Renal pelvis (tissue), 12 donors: ENCODE results near the gene VASH2. TPM values are rescaled to one million over a fixed set of nuclear protein-coding genes. Genes with fewer than 3 reads are reported as not detected.
A peak's percentile ranks its signal among the peaks of the same experiment; 100 is the strongest.
"Not testable (repeated sequence)": the region's sequence is repeated elsewhere in the genome, so short reads cannot be mapped to it uniquely, and the experiment has no call there.

Experiments used
- DNase-seq: peaks from one replicate; pipeline ENCODE4 v3.0.0-alpha.2; 2013
- long read RNA-seq, 16 experiments: transcript quantifications; one replicate each; lab custom pipeline, GENCODE V29; 2026
- polyA plus RNA-seq, 3 donors: library from polyadenylated mRNA; unstranded; fragments of 120-200 nt; gene quantifications; one replicate each; pipeline ENCODE4 v1.2.1, GENCODE V29; 2013; ENCODE audit not compliant: insufficient read length in 3 of 3

The VASH2 gene
- 10 to 100 TPM; 19.2 to 22.2 (median 21.5) TPM for polyA plus RNA-seq
- long read RNA-seq, donor 1, partial matches to known transcripts = 0 of 2 reads
- long read RNA-seq, donor 1, other reads (novel, unspliced or antisense) = 0 of 2 reads
- long read RNA-seq, donor 2, partial matches to known transcripts = 5 of 5 reads
- long read RNA-seq, donor 2, other reads (novel, unspliced or antisense) = 0 of 5 reads
- long read RNA-seq, donor 3, partial matches to known transcripts = 0 of 1 reads
- long read RNA-seq, donor 3, other reads (novel, unspliced or antisense) = 0 of 1 reads
- long read RNA-seq, donor 4 = 0 reads
- long read RNA-seq, donor 5 = 0 reads
- long read RNA-seq, donor 6, partial matches to known transcripts = 0 of 7 reads
- long read RNA-seq, donor 6, other reads (novel, unspliced or antisense) = 5 of 7 reads
- long read RNA-seq, donor 7, partial matches to known transcripts = 14 of 14 reads
- long read RNA-seq, donor 7, other reads (novel, unspliced or antisense) = 0 of 14 reads
- long read RNA-seq, donor 8, partial matches to known transcripts = 0 of 6 reads
- long read RNA-seq, donor 8, other reads (novel, unspliced or antisense) = 6 of 6 reads
- long read RNA-seq, donor 9, partial matches to known transcripts = 0 of 1 reads
- long read RNA-seq, donor 9, other reads (novel, unspliced or antisense) = 0 of 1 reads
- long read RNA-seq, donor 10, partial matches to known transcripts = 0 of 2 reads
- long read RNA-seq, donor 10, other reads (novel, unspliced or antisense) = 0 of 2 reads
- long read RNA-seq, donor 11, partial matches to known transcripts = 8 of 9 reads
- long read RNA-seq, donor 11, other reads (novel, unspliced or antisense) = 0 of 9 reads
- long read RNA-seq, donor 12, partial matches to known transcripts = 5 of 6 reads
- long read RNA-seq, donor 12, other reads (novel, unspliced or antisense) = 0 of 6 reads
- long read RNA-seq, donor 13 = 0 reads
- long read RNA-seq, donor 14 = 0 reads
- long read RNA-seq, donor 15 = 0 reads
- long read RNA-seq, donor 16 = 0 reads

DNA sequence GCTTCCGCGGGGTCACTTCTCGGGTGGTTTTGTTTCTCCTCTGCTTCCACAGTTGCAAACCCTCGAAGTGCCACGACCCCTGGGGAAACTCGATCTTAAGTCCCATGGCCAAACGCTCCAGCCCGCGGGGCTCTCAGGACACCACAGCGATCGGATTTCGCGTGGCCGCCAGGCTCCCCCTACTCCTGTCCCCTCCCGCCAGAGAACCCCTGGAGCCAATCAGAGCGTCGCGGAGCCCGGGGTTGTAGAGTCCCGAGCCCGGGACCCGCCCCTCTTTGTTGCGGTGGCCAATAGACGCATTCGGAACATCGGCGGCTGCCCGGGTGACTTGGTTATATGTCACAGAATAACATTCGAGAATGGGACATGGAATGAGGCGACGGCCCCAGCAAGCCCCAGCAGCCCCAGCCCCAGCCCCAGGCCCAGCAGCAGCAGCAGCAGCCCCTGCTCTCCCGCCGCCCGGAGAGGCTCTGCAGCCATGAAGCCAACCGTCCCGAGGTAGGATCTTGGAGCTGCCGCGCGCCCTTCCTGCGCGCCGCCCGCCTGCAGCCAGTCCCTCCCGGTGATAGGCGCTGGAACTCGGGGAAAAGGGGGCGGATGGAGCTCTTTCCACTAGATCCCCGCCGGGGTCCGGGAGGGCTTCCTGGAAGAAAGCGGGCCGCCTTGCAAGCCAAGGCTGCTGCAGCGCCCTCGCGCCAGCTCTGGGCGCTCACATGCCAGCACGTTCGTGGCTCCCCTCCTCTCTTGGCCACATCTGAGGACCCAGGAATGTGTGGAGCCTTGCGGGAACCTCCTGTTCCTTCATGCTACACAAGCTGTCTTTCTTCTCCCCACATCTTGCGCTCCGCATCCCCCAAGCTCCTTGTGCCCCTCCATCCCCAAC is at the start of gene VASH2:
TSS of gene VASH2 (plus strand) at position 299 of the 883 bp plus-strand sequence. CDS start 1,002 bp downstream, outside the sequence.
- DNase-seq = peak; percentile 94

DNA sequence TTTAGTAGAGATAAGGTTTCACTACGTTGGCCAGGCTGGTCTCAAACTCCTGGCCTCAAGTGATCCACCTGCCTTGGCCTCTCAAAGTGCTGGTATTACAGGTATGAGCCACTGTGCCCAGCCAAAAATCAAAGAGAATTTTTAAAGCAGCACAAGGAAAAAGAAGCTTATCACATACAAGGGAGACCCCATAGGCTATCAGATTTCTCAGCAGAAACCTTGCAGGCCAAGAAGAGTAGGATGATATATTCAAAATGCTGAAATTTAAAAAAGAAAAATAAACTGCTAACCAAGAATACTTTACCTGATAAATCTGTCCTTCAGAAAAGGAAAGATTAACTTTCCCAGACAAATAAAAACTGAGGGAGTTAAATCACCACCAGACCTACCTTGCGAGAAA is 49.1 kb upstream of the VASH2 start:
- no peak for DNase-seq

DNA sequence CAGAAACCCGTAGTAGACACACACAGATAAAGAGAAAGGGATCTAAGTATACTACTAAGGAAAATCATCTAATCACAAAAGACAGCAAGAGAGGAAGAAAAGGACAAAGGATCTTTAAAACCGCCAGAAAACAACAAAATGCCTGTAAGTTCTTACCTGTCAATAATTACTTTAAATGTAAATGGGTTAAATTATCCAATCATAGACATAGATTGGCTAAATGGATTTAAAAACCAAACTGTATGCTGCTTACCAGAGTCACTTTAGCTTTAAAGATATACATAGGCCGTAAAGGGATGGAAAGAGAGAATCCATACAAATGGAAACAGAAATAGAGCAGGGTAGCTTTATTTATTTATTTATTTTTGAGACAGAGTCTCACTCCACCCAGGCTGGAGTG is 48.3 kb upstream of the VASH2 start:
- DNase-seq = no peak

DNA sequence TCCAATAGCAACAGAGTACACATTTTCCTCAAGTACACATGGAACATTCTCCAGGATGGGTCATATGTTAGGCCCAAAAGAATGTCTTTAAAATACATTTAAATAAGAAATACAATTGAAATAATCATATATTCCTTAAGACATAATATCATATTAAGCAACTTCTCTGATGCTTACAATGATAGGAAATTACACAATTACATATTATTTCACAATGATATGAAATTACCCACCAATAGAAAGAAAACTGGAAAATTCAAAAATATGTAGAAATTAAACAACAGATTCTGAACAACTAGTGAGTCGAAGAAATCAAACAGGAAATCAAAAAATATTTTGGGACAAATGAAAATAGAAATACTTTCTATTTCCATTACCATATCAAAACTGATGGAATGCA is 46.7 kb upstream of the VASH2 start:
- no peak for DNase-seq

DNA sequence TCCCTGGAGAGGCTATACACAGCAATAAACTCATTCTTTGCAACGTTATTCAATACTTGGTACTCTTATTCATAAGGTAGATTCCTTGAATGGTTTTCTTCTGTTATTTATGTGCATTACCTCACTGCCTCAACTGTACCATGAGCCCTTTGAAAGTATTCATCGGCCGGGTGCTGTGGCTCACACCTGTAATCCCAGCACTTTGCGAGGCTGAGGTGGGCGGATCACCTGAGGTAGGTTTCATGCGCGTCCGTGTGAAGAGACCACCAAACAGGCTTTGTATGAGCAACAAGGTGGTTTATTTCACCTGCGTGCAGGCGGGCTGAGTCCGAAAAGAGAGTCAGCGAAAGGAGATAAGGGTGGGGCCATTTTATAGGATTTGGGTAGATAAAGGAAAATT is 42.3 kb upstream of the VASH2 start:
- DNase-seq = not testable (repeated sequence)

DNA sequence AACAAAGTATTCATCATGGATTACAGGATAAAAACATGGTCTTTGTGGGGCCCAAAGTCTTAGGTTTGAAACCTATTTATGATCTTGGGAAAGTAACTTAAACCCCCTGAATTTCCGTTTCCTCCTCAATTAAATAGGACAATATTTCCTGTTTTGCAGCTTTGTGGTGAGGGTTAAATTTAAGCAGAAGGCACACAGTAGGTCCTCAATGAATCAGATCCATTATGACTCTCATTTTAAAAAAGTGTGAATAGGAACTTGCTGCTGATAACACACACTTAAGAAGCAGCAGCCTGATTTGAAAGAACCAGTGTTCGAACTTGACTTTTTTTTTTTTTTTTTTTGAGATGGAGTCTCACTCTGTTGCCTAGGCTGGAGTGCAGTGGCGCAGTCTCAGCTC is 41.4 kb upstream of the VASH2 start:
- DNase-seq = no peak

DNA sequence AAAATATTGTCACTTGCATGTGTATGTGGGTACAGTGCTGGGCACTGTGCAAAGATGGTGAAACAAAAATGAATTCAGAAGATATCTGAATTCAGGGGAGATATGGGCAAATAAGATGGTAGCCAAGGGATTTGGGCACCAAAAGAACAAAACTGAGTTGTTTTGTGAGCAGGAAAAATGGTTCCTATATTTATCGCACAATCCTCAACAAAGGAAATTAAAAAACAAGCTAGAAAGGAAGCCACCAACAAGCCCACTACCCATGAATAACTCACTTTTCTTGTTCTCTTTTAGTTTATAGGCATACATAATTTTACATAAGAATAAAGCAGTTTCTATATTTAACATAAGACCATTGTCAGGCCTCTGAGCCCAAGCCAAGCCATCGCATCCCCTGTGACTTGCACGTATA is 40.7 kb upstream of the VASH2 start:
- no peak for DNase-seq

DNA sequence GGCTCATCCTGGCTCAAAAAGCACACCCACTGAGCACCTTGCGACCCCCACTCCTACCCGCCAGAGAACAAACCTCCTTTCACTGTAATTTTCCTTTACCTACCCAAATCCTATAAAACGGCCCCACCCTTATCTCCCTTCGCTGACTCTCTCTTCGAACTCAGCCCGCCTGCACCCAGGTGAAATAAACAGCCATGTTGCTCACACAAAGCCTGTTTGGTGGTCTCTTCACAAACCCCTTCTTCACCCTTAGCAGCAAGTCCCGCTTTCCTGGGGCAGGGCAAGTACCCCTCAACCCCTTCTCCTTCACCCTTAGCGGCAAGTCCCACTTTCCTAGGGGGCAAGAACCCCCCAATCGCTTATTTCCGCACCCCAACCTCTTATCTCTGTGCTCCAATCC is 40.1 kb upstream of the VASH2 start:
- DNase-seq = not testable (repeated sequence)

DNA sequence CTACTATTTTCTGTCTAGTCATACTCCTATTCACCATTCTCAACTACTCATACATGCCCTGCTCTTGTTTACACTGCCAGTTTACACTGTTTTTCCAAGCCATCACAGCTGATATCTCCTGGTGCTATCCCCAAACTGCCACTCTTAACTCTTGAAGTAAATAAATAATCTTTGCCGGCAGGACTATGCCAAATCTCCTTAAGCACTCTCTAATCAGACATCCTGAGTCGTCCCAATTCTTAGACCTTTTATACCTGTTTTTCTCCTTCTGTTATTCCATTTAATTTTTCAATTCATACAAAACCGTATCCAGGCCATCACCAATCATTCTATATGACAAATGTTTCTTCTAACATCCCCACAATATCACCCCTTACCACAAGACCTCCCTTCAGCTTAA is 36.7 kb upstream of the VASH2 start:
- DNase-seq = not testable (repeated sequence)

DNA sequence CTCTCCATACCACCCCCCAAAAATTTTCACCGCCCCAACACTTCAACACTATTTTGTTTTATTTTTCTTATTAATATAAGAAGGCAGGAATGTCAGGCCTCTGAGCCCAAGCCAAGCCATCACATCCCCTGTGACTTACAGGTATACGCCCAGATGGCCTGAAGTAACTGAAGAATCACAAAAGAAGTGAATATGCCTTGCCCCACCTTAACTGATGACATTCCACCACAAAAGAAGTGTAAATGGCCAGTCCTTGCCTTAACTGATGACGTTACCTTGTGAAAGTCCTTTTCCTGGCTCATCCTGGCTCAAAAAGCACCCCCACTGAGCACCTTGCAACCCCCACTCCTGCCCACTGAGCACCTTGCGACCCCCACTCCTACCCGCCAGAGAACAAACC is 36.2 kb upstream of the VASH2 start:
- not testable (repeated sequence) for DNase-seq

DNA sequence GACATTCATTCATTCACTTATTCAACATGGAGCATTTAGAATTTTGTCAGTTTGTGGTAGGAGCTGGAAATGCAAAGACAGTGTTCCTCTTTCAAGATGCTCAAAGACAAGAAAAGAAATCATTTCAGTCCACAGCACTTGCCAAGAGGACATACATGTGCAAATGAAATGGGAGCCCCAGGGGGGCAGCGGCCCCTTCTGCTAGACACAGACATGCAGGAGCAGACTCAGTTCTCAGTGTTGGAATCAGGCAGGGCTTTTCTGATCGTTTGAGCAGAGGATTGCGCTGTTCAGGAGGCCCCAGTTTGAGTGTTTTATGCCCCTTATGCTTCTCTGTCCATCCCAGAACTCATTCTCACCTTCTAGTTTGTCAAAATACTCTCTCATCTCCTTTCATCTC is 35.6 kb upstream of the VASH2 start:
- no peak for DNase-seq

DNA sequence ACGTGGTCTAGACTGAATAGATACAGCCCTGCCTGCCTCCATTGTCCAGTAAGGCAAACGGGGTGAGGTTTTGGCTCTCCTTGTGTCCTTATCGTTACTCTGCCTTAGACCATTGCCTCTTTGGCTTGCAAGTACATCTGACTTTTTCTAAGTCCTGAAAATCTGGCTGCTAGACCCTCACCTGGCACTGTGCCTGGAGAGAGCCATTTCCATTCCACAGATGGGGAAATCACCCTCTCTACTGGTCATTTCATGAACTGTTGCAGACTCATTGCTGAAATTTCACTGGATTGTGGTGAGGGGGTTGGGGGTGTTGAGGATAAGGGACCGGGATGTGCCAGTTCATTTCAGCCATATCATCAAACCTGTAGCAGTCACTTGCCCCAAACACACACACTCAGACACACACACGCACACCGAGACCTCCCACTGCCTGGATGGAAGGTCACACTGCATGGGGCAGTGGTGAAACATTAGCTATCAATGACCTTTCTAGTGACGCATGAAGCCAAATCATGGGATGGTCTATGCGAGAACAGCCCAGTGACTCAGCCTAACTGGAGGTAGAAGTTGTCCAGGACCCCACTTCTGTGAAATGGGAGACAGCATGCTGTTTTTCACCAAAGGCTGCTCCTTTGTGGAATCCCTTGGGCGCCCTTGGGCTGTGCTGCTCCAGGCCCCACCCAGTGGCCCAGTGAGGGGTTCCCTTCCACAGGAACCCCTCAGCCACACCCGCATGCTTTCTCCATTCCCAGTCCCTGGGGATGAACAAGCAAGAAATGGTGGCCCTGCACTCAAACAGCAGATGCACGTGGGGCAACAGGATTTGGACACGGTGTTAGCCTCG is 34.9 kb upstream of the VASH2 start:
- peak; percentile 58 for DNase-seq

DNA sequence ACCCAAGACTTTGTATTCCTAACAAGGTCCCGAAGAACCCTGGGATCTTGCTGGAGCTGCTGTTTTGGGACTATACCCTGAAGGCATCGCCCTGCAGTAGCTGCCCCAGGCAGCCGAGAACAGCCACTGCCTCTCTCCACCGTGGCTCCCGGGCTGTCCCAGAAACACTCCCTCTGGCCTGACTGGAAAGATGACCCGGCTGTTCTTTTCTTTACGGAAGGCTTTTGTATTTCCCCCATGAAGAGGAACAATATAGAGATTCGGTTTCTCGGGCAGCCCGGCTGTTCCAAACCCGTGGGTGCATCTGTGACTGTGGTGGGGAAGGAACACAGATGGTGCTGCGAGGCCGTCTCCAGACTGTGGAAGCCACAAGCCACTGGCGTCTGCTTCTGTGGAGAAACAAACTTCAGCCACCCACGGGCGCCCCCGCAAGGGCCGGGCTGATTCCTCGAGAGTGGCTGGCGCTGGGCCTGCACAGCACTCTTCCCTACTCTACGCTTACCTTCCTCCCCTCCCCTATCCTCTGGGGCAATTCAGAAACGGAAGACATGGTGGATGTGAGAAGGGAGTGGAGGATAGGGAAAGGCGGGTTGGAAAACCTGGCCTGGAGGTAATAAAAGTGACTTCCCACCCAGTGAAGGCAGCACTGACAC is 33.7 kb upstream of the VASH2 start:
- DNase-seq = peak; percentile 50

DNA sequence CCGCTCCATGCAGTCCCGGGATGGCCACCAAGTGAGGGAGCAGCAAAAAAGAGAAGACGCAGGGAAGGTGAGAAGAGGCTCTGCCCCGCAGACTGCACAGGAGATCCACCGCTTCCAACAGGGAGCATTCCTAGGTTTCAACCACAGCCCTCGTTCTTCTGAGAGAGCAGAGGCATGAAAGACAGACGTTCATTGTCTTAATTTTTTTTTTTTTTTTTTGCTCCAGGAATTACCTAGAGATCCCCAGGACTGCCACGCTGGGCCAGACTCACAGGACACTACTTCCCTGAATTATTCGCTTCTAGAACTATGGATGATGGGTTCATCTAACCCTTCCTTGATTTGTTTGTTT is 33.2 kb upstream of the VASH2 start:
- no peak for DNase-seq

DNA sequence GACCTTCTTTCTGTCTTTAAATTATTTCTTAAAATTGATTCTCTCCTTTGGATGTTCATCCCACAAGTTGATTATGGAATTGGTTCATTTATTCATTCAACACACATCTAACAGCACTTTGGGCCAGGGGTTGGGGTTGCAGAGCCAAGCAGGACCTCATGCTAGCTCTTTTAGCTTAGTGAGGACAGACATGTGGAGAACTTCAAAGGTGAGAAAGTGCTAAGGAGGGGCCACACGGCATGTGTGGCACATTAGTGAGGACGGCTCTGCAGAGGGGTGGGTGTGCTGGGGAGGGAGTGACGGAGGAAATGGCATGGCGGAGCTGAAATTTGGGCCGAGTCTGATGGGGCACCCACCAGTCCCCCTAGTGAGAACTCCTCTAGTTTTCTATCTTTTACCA is 32.5 kb upstream of the VASH2 start:
- no peak for DNase-seq

DNA sequence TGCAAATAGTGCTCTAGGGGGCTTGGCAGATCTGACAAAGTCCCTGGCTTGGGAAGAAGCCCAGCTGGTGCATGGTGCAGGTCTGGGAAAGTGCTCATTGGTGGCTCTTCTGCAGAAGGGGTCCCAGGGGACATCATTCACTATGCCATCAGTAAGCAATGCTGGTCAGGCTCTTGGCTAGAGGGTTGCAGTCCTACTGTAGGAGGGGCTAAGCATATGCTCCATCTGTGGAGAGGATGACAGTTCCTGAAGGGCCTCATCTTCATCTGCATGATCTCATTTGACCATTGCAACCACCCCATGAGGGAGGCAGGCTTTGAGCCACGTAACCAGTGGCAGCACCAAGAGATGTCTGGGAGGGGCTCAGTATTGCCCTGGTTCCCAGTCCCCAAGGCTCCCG is 31.5 kb upstream of the VASH2 start:
- no peak for DNase-seq

DNA sequence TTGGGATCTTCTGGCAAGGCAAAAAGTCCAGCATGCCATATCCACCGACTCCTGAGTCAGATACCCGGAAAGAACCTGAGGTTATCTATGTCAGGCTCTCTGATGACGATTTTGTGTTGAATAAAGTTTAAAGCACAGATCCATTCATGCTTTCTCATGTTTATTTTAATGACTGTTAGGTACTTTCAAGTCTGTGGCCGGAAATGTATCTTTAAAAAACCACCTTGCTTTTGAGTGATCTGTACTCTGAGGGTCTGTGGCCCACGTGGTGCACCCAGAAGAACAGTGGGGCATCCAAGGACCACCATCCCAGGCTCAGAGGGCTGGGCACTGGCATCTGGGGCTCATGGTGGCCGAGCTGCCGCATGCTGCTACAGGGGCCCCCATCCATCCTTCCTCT is 30.1 kb upstream of the VASH2 start:
- no peak for DNase-seq

DNA sequence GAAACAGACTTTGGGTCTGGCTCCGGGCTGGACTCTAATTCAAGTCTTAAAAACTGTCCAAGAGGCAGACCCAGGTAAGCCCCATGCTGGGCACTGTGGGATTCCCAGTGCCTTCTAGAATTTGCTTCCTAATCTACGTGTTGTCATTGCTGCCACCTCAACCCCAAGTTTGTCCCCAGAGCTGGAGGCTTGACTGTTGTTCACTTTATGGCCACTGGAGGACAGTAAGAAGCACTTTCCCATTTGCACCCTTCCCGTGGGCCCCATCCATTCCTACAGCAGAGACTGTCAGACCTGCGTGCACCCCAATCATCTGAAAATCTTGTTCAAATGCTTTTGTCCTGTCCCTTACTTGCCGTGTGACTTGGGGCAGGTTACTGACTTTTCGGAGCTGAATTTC is 29.4 kb upstream of the VASH2 start:
- DNase-seq = no peak

DNA sequence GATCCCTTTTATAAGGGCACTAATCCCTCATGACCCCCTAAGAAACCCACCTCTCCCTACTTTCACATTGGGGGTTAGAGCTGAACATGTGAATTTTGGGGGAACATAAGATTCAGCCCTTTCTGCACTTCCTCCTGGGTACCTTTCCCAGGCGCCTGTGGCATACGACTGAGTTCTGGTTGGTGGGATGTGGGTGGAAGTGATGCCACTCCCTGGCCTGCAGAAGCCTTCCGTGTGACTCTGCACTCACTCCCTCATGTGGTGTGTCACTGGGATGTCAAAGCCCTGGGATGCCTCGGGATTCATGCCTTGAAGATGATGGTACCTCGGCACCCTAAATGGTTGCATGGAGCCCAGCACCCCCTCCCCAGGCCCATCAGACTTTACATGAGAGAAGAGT is 28.3 kb upstream of the VASH2 start:
- DNase-seq = no peak

DNA sequence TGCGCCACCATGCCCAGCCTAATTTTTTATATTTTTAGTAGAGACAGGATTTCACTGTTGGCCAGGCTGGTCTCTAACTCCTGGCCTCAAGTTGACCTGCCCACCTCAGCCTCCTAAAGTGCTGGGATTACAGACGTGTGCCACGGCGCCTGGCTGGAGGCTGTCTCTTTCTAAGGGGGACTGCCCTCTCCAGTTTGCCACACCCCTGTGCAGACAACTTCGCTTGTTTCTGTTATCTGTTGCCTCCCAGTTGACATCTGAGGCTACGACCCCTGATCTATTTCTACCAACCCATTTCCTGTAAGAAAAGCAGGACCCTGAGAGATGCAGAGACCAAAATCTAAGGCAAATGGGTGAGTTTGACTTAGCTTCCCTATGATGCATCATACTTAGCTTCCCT is 24.0 kb upstream of the VASH2 start:
- no peak for DNase-seq
